ENCODE data around the gene TMA7B. TPM values are rescaled to one million over a fixed set of nuclear protein-coding genes. Genes with fewer than 3 reads are reported as not detected.

TMA7B gene
- polyA plus RNA-seq, 5 donors, result 0.22 to 0.45 (median 0.37) TPM

- no peak for DNase-seq
These were observed 40.9 kb downstream of the TMA7B start for GRCh38 chr22:40001106-40001505.

DNA sequence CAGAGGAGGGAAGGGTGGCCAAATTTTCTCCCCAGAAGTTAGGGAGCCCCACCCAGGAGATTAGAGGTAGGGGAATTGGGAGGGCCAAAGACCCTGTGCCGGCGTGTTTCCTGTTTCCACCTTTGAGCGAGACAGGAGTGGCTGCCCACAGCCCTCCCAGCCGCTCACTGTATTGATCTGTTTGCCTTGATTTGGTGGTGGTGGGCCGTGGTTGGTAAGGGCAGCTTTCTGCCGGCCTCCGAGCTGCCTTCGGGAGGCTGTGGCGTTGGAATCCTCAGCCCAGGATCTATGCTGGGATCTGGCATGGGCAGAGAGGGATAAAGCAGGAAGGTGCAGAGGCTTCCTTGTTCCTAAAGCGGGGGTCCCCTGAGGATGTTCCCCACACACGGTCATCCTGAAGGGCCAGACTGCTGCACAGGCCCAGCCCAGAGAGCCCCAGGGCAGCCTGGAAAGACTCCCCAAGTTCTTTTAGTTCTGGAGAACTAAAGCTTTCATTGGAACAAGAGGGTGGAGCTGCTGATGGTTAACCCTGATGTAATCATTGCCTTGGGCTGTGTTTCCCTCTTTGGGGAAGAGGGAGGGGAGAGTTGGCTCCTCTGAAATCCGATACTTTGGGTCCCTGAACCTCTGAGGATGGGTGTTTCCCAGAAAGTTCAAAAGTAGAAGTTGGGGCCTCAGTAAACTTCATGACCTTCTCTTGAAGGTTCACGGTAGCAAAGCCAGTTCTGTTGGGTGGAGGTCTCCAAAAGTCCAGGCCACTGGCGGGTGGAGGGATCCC, 41.8 kb downstream of the TMA7B start:
- no peak for DNase-seq

DNA sequence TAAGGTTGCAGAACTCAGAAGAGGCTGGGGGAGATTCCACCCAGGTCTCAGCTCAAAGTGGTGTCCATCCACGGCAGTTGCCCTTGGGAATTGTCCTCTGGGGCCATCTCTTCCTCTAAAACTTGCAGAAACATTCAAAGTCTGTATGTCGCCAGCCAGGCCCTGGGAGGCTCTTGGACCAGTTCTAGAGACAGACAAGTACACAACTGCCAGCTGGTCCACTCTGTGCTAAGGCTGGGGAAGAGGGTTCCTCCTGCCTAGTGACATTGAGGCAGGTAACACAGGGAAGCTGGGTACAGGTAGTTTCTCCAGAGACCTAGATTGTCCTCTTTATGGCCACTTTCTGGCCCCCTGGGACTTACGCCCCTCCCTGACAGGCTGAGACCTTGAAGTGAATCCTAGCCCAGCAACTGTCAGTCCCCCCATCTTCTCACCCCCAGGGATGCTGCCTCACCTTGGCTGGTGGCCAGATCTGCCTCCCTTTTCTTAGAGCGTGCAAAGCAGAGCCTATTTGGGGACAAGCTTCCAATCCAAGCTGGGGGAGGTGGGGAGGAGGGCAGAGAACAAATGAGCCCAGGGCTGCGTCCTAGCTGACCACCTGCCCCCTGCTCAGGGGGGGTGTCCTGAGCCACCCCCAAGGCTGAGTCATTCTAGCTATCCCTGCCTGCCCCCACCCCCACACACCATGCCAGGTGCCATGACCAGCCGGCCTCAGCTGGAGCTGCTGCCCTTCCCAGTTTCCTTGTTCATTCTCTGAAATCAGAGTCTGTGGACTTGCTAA, 42.9 kb downstream of the TMA7B start:
- DNase-seq, result no peak

- no peak for DNase-seq
These were observed 44.6 kb downstream of the TMA7B start for GRCh38 chr22:40004836-40005235.

- no peak for DNase-seq
These were observed 46.4 kb downstream of the TMA7B start for GRCh38 chr22:40006641-40007040.

- no peak for DNase-seq
These were observed 47.9 kb downstream of the TMA7B start for GRCh38 chr22:40007853-40008710.

GRCh38 chr22:40008726-40009291, 48.6 kb downstream of the TMA7B start:
- DNase-seq, result no peak

DNA sequence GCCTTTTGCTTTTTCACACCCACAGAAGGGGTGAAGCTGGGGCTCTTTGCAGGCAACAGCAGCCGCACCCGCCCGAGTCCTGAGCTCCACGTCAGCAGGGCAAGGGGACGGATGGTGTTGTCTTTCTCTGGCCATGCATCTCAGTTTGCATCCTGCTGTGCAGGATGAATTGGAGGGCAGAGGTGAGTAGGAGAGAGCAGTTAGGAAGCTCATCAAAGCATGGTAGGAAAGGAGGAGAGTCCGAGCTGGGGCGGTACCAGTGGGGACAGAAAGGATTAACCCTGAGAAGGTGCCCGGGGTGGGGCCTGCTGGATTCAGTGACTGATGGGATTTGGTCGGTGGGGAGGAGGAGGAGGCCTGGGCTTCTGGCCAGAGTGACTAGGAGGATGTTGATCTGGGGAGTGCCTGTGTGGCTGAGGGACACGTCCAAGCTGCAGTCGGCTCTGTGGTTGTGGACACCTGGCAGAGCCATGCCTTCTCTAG, 49.1 kb downstream of the TMA7B start:
- DNase-seq, result no peak

GRCh38 chr22:40009951-40010671, 49.9 kb downstream of the TMA7B start:
- no peak for DNase-seq

DNA sequence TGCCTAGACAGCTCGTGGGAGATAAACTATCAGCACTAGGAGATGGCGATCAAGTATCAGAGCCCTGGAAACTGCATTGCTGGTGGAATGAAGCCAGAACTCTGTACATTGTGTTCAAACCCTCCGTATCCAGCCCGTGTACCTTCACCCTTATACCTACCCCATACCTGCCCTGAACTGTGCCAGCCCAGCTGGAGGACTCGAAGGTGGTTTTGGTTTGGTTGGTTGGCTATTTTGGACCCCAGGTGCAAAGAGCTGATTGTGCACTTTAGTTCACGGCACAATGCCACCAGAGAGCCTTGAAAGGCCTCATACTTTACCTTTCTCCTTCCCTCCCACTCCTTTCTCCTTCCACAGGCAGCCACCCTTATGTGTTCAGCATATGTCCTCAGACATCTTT, 50.5 kb downstream of the TMA7B start:
- DNase-seq, result no peak

Other genes with a start within 250 kb of the TMA7B start
- not detected for gene ENTHD1, start 66.6 kb upstream of the TMA7B start, polyA plus RNA-seq (ENCODE audit: insufficient read depth in 1 of 5, insufficient read length in 5 of 5, low replicate concordance in 1 of 5)
- 1 to 10 TPM; 1.6 to 2.6 (median 1.9) TPM for gene GRAP2, start 59.3 kb upstream of the TMA7B start, polyA plus RNA-seq (ENCODE audit: insufficient read depth in 1 of 5, insufficient read length in 5 of 5, low replicate concordance in 1 of 5)
- under 1 TPM; 0.14 to 0.36 (median 0.34) TPM for gene FAM83F, start 34.6 kb downstream of the TMA7B start, polyA plus RNA-seq (ENCODE audit: insufficient read depth in 1 of 5, insufficient read length in 5 of 5, low replicate concordance in 1 of 5)
- gene TNRC6B, start 217.5 kb downstream of the TMA7B start, polyA plus RNA-seq (ENCODE audit: insufficient read depth in 1 of 5, insufficient read length in 5 of 5, low replicate concordance in 1 of 5), result 10 to 100 TPM in 4 of 5 donors, 1 to 10 TPM in 1; 9.9 to 14.2 (median 13.1) TPM